ENCODE measurements around the gene CNOT3. TPM values are rescaled to one million over a fixed set of nuclear protein-coding genes. Genes with fewer than 3 reads are reported as not detected.
A peak's percentile ranks its signal among the peaks of the same experiment; 100 is the strongest.

The CNOT3 gene
- total and polyA plus RNA-seq, 2 of the 13 experiments (the other 11 are each of a cell fraction or from before 2014, with no cell fraction given), result 4.3 to 5.8 TPM

DNA sequence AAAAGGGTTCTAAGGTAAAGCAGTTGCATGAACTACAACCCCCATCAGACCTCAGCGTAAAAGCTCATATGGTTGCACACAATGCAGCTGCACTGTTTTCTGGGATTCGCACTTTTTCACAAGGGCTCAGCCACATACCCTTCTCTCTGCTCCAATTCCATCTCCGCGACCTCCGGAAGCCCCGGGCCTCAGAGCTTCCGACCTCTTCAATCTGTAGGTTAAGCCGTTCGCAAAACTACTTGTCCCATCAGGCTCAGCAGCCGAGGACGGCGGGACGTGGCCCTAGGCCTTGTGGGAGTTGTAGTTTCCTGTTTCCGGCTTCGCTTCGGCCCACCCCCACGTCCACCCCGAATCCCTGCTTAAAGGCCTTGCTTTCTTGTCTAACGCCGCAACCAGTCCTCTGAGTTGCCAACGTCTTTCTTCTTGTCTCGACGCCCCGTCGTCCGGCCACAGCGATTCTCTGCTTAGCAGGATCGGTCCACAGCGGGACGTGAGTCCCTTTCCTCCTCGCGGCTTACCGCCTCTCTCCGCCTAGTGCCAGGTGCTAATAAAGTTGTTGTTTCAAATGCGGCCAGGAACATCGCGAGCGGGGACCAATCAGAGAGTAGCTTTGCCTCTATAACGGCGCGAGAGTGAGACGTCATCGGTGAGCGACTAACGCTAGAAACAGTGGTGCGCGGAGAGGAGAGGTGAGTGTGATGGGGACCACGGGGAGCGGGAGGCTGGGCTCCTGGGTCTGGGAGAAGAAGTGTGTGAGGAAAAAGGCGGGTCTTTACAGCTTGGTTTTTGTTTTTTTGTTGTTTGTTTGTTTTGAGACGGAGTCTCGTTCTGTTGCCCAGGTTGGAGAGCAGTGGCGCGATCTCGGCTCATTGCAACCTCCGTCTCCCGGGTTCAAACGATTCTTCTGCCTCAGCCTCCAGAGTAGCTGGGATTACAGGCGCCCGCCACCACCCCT is 22.2 kb upstream of the CNOT3 start, which contains the start of the genes PRPF31 and TFPT (continued):
- TF ChIP-seq, protein P1, sequence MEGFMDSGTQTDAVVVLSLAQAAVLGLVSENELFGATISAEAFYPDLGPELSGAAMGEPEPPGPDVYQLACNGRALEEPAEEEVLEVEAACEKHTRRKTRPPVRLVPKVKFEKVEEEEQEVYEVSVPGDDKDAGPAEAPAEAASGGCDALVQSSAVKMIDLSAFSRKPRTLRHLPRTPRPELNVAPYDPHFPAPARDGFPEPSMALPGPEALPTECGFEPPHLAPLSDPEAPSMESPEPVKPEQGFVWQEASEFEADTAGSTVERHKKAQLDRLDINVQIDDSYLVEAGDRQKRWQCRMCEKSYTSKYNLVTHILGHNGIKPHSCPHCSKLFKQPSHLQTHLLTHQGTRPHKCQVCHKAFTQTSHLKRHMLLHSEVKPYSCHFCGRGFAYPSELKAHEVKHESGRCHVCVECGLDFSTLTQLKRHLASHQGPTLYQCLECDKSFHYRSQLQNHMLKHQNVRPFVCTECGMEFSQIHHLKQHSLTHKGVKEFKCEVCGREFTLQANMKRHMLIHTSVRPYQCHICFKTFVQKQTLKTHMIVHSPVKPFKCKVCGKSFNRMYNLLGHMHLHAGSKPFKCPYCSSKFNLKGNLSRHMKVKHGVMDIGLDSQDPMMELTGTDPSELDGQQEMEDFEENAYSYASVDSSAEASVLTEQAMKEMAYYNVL (CRISPR knock-in tag; IDR thresholded peaks at IDR 0.05; ENCODE audit: borderline replicate concordance), result no peak
- TF ChIP-seq ZNF788 (CRISPR knock-in tag; IDR thresholded peaks at IDR 0.05; ENCODE audit: borderline replicate concordance) (no peak; the same call in 1 of the 2 replicates), ZNF598 (CRISPR knock-in tag; IDR thresholded peaks at IDR 0.05; ENCODE audit: borderline replicate concordance) (0 out of 2 replicates have a peak, but pooled peaks have one; percentile 63), KLF11 (CRISPR knock-in tag; IDR thresholded peaks at IDR 0.05) (peak; percentile 91; the same call in 1 of the 2 replicates), FLYWCH1 (CRISPR knock-in tag; IDR thresholded peaks at IDR 0.05) (no peak), ZZZ3 (CRISPR knock-in tag; IDR thresholded peaks at IDR 0.05; ENCODE audit: borderline replicate concordance) (peak; percentile 98), ZNF292 (CRISPR knock-in tag; IDR thresholded peaks at IDR 0.05; ENCODE audit: borderline replicate concordance, low read depth) (no peak; the same call in 1 of the 2 replicates), KDM5B (CRISPR knock-in tag; IDR thresholded peaks at IDR 0.05; ENCODE audit: borderline replicate concordance) (peak; percentile 77; the same call in 1 of the 2 replicates), SALL2 (CRISPR knock-in tag; IDR thresholded peaks at IDR 0.05) (no peak; the same call in 1 of the 2 replicates), ZNF546 (CRISPR knock-in tag; conservative IDR thresholded peaks at IDR 0.05) (0 out of 2 replicates have a peak, but pooled peaks have one; percentile 37)
- TF ChIP-seq, protein P2, sequence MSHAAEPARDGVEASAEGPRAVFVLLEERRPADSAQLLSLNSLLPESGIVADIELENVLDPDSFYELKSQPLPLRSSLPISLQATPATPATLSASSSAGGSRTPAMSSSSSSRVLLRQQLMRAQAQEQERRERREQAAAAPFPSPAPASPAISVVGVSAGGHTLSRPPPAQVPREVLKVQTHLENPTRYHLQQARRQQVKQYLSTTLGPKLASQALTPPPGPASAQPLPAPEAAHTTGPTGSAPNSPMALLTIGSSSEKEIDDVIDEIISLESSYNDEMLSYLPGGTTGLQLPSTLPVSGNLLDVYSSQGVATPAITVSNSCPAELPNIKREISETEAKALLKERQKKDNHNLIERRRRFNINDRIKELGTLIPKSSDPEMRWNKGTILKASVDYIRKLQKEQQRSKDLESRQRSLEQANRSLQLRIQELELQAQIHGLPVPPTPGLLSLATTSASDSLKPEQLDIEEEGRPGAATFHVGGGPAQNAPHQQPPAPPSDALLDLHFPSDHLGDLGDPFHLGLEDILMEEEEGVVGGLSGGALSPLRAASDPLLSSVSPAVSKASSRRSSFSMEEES (CRISPR knock-in tag; IDR thresholded peaks at IDR 0.05), result no peak
- TF ChIP-seq, protein P3, sequence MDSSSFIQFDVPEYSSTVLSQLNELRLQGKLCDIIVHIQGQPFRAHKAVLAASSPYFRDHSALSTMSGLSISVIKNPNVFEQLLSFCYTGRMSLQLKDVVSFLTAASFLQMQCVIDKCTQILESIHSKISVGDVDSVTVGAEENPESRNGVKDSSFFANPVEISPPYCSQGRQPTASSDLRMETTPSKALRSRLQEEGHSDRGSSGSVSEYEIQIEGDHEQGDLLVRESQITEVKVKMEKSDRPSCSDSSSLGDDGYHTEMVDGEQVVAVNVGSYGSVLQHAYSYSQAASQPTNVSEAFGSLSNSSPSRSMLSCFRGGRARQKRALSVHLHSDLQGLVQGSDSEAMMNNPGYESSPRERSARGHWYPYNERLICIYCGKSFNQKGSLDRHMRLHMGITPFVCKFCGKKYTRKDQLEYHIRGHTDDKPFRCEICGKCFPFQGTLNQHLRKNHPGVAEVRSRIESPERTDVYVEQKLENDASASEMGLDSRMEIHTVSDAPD (CRISPR knock-in tag; IDR thresholded peaks at IDR 0.05), result peak; percentile 72; the same call in 1 of the 2 replicates
- TF ChIP-seq, protein P4, sequence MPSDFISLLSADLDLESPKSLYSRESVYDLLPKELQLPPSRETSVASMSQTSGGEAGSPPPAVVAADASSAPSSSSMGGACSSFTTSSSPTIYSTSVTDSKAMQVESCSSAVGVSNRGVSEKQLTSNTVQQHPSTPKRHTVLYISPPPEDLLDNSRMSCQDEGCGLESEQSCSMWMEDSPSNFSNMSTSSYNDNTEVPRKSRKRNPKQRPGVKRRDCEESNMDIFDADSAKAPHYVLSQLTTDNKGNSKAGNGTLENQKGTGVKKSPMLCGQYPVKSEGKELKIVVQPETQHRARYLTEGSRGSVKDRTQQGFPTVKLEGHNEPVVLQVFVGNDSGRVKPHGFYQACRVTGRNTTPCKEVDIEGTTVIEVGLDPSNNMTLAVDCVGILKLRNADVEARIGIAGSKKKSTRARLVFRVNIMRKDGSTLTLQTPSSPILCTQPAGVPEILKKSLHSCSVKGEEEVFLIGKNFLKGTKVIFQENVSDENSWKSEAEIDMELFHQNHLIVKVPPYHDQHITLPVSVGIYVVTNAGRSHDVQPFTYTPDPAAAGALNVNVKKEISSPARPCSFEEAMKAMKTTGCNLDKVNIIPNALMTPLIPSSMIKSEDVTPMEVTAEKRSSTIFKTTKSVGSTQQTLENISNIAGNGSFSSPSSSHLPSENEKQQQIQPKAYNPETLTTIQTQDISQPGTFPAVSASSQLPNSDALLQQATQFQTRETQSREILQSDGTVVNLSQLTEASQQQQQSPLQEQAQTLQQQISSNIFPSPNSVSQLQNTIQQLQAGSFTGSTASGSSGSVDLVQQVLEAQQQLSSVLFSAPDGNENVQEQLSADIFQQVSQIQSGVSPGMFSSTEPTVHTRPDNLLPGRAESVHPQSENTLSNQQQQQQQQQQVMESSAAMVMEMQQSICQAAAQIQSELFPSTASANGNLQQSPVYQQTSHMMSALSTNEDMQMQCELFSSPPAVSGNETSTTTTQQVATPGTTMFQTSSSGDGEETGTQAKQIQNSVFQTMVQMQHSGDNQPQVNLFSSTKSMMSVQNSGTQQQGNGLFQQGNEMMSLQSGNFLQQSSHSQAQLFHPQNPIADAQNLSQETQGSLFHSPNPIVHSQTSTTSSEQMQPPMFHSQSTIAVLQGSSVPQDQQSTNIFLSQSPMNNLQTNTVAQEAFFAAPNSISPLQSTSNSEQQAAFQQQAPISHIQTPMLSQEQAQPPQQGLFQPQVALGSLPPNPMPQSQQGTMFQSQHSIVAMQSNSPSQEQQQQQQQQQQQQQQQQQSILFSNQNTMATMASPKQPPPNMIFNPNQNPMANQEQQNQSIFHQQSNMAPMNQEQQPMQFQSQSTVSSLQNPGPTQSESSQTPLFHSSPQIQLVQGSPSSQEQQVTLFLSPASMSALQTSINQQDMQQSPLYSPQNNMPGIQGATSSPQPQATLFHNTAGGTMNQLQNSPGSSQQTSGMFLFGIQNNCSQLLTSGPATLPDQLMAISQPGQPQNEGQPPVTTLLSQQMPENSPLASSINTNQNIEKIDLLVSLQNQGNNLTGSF (CRISPR knock-in tag; IDR thresholded peaks at IDR 0.05), result 0 out of 2 replicates have a peak, but pooled peaks have one; percentile 15
- TF ChIP-seq, protein P5, sequence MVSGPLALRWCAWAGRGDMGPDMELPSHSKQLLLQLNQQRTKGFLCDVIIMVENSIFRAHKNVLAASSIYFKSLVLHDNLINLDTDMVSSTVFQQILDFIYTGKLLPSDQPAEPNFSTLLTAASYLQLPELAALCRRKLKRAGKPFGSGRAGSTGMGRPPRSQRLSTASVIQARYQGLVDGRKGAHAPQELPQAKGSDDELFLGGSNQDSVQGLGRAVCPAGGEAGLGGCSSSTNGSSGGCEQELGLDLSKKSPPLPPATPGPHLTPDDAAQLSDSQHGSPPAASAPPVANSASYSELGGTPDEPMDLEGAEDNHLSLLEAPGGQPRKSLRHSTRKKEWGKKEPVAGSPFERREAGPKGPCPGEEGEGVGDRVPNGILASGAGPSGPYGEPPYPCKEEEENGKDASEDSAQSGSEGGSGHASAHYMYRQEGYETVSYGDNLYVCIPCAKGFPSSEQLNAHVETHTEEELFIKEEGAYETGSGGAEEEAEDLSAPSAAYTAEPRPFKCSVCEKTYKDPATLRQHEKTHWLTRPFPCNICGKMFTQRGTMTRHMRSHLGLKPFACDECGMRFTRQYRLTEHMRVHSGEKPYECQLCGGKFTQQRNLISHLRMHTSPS (CRISPR knock-in tag; IDR thresholded peaks at IDR 0.05; ENCODE audit: low read depth), result no peak

Measured in HepG2 (cell line).